Stimulated activated CD8-positive, alpha-beta memory T cell treated with anti-CD3 and anti-CD28 coated beads, Interleukin-2, amount 100 ng/mL, for 1 hour (primary cell): ENCODE measurements around the gene SNX20.

Experiments
- DNase-seq, 2 donors: peaks; one replicate each; pipeline ENCODE4 v3.0.0-alpha.2; 2020; ENCODE audit warnings: low read depth in 2 of 2

Gene SNX20

DNA sequence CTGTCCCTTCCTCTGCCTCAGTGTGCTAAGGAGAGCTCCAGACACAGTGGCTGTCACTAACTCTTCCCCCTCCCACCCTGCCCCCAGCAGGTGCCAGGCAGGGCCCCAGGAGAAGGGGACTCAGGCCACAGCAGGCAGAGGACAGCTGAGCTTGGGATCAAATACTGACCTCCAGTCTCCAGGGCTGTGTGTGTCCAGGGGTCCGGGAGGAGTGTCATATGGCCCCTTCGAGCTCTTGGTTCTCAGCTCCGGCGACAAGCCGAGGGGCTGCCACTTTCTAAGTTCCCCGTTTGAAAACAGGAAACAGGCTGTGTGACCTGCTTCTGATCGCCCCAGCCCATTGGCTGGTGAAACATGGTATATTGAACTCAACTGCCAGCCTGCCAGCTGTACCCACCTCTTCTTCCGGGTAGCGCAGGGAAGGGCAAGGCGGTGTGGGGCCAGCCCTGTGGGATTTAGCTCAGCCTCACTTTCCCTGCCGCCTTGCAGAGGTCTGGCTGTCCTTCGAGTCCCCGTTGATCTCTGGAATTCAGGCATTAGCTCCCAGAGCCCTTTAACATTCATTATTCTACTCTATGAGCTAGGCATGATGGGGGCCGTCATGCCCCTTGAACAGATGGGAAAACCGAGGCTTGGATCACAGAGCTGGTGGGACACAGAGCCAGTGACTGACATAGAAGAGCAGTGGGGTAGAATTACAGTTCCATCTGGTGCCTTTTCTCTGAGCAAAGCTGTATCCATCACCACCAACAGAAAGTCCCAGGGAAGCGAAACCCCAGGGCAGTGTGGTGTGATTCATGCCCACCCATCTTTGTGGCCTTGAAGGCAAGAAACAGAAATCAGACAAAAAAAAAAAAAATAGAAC, at the start of gene SNX20:
SNX20 (minus strand) TSS at position 292 of the 865 bp plus-strand sequence. CDS start 3,786 bp downstream, outside the sequence.
- DNase-seq: peak in 1 of 2 donors; percentile 35

DNA sequence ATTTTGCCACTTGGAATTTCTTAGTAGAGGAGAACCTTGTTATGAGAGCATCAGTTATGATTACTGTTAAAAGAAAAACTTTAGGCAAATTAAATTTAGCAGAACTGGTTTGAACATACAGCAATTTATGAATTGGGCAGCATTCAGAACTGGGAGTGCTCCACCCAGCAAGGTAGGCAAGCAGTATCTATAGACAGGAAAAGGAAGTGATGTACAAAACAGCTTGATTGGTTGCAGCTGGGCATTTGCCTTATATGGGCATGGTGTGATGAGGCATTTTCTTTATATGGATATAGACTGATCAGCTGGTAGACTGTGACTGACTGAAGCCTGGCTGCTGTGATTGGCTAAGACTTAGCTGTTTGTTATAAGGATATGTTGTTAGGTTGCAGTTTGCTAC, 43.2 kb upstream of the SNX20 start:
- no peak for DNase-seq

- DNase-seq: no peak
Observed at GRCh38 chr16:50722960-50723359, 41.8 kb upstream of the SNX20 start.

DNA sequence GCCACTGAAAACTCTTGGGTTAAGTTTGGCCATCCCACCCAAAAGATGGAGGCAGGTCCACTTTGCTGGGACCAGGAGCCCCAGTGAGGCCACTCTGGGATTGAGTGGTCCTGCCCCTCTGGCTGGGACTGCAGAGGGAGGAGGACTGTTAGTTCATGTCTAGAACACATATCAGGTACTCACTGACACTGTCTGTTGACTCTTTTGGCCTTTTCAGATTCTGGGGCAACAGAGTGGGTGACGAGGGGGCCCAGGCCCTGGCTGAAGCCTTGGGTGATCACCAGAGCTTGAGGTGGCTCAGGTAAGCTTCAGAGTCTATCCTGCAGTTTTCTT, 41.3 kb upstream of the SNX20 start:
- no peak for DNase-seq

DNA sequence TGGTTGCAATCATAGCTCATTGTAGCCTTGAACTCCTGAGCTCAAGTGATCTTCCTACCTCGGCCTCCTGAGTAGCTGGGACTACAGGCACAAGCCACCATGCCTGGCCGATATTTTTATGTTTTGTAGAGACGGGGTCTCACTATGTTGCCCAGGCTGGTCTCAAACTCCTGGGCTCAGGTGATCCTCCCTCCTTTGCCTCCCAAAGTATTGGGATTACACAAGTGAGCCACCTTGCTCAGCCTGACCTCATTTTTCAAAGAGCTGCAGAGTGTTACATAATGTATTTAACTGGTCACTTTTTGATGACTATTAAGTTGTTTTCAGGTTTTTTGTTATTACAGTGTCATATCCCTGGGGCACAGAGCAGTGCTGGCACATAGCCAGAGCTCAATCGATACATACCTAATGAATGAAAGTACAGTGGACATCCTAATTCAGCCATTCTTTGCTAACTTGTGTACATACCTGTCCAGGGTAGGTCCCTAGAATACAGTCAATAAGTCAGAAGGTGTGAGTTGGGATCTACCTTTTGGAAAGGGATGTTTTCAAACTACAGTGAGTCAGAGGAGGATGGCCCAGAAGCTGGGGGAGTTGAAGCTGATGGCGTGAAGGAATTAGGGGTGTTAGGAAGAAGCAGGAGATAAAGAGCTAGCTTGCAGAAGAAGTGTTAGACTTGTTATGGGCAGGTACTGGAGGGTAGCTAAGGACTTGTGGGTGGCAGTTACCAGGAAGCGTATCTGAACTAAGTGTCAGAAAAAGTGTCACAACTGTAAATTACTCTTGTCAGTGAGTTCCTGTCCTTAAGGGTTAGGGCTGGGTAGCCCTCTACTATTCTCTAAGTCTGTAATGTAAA, 40.7 kb upstream of the SNX20 start:
- DNase-seq: no peak

GRCh38 chr16:50719401-50720337, 38.6 kb upstream of the SNX20 start:
- DNase-seq: no peak

DNA sequence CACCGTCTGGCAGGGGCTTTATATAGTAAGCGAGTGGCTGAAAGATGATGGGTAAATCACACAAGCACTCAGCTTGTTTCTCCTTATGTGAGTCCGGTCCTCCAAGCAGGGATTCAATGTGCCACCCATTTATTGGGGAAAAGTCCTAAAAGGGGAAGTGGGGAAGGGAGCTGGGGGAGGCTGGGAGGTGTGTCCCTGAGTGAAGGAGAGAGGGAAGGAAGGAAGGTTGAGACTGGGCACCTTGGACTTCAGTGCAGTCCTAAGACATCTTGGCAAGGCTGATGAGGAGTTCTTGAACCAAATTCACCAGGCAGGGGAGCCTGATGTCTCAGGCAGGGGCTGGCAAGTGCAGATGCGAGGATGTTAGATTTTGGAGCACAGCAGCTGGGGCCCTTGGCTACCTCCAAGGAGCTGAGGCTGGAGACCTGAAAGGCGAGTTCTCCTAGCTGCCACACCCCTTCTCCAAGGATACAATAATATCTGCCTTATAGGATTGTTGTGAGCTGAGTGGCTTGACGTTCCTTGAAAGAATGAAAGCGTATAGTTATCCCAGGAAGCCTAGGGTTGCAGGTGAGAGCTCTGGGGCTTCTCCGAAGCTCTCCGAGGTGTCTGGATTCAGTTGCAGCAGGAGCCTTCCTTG, 37.8 kb upstream of the SNX20 start:
- no peak for DNase-seq

GRCh38 chr16:50718061-50718760, 37.1 kb upstream of the SNX20 start:
- DNase-seq: no peak

DNA sequence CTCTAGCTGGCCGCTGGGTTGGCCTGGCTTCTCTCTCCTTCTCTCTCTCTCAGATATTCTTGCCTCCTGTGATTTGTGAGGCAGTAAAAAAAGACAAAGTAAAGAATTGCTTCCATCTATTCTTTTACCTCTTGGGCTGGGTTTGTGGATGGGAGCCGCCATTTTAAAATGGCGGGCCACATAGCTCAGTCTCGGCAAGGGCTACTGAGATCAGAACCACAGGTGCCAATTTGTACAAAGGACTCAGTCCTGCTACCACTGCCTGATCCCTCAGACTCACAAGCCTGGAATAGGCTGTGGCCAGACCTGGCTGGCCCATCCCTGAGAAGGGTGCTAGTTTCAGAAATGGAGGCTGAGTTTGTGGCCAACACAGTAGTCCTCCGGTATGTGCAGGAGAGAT, 36.4 kb upstream of the SNX20 start:
- DNase-seq: no peak

- DNase-seq: no peak
Observed at GRCh38 chr16:50717091-50717490, 36.0 kb upstream of the SNX20 start.

DNA sequence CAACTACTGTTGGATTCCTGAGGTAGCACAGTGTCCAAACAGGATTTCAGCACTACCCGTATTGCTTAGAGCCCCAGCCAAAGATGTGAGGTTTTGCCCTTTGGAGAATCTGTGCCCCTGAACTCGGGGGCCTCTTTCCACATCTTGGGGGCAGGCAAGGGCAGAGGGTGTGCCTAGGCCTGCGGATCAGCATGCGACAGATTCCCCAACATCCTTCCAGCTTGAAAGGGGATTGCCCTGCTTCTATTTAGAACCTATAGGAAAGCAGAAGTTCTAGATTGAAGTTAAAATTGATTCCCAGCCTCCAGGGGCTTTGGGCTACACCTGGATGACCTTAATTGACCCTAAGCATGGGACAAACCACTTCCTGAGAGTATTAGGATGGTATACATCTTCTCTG, 31.8 kb upstream of the SNX20 start:
- DNase-seq: no peak

DNA sequence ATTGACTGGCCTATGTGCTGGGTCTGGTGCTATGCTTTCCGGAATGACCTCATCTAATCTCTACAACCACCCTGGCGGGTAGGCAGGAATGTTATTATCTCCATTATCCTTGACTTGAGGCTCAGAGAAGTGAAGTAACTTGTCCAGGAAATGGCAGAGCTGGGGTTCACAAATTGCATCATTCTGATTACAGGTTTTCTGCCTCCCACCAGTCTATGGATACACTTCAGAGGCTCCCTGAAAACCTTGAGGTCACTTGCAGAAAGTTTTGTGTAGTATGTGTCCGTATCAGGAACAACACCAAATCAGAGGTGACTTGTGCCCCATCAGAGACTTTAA, 31.4 kb upstream of the SNX20 start:
- DNase-seq: no peak

DNA sequence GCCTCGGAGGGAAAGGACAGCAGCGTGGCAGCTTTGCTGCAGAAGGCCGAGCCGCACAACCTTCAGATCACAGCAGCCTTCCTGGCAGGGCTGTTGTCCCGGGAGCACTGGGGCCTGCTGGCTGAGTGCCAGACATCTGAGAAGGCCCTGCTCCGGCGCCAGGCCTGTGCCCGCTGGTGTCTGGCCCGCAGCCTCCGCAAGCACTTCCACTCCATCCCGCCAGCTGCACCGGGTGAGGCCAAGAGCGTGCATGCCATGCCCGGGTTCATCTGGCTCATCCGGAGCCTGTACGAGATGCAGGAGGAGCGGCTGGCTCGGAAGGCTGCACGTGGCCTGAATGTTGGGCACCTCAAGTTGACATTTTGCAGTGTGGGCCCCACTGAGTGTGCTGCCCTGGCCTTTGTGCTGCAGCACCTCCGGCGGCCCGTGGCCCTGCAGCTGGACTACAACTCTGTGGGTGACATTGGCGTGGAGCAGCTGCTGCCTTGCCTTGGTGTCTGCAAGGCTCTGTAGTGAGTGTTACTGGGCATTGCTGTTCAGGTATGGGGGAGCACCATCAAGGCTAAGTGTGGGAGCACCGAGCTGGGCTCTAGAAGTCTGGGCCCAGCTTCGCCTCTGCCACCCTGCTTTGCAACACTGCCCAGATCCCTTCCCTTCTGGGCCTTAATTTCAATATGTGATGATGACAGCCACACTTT, 30.9 kb upstream of the SNX20 start:
- no peak for DNase-seq

DNA sequence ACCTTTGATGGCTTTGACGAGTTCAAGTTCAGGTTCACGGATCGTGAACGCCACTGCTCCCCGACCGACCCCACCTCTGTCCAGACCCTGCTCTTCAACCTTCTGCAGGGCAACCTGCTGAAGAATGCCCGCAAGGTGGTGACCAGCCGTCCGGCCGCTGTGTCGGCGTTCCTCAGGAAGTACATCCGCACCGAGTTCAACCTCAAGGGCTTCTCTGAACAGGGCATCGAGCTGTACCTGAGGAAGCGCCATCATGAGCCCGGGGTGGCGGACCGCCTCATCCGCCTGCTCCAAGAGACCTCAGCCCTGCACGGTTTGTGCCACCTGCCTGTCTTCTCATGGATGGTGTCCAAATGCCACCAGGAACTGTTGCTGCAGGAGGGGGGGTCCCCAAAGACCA, 29.9 kb upstream of the SNX20 start:
- DNase-seq: no peak

DNA sequence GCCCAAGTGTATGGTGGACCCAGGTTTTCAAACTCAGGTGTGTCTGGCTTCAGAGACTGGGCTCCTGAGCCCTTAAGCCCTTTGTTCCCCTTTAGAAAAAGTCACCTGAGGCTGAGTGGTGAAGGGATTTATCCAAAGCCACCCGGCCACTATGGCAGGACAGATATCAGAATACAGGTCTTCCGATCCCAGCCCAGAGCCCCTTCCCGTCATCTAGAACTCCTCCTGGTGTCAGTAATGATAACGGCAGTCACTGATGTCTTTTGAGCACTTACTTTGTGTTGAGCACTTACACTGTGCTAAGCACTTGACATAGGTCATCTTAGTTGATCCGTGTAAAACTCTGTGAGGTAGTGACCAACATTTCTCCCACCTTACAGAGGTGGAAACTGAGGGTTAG, 28.9 kb upstream of the SNX20 start:
- DNase-seq: no peak

DNA sequence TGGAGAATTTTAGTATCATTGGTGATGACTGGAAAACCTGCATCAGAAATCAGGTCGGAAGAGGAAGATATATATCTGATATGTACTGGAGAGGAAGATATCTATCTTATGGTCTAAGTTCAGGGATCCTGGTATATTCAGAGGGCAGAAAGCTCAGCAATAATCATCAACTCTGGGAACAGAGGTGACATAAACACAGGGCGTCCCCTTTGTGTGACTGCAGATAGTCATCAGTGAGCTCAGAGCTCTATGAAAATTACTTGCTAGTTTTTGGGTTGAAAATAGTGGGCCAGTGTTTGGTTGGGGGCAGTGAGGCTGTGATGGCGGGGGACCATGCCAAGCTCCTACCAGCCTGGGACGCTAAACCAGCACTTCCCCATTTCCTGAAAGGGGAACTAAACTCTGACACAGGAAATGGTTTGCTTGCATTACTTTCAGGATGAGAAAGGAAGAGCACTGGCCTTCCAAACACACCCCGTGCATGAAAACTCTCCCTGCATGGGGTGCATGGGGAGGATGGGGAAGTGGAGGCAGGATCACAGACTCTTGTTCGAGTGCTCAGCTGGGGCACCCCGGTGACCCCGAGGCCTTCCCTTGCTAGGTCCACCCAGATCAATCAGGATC, 28.1 kb upstream of the SNX20 start:
- no peak for DNase-seq

DNA sequence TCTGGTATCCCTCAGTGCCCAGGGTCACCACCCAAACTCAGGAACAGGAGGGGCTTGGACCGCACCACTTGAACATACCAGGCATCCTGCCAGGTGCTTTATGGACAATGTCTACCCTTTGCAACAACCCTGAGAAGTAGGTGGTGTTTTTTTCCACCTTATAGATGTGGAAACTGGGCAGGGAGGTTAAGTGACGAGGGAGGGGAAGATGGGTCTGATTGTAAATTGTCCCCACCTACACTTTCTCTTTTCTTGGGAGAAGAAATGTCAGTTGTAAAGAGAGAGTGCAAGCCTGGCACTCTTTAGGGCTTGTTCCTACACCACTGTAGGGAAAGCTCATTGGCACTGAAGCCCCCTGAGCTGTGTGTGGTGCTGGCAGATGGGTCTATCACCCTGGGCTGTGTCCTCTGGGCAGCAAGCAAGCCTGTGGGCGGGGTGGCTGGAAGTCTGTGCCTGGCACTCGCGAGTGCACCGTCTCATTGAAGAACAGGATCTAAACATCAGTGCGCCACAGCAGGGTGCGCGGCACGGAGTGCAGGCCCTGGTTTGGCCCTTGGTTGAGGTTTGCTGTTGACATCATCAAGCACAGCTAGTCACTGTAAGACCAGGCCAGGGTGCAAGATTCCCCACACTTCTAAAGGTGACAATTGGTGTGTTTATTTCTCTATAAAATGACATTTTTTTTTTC, 27.4 kb upstream of the SNX20 start:
- no peak for DNase-seq

DNA sequence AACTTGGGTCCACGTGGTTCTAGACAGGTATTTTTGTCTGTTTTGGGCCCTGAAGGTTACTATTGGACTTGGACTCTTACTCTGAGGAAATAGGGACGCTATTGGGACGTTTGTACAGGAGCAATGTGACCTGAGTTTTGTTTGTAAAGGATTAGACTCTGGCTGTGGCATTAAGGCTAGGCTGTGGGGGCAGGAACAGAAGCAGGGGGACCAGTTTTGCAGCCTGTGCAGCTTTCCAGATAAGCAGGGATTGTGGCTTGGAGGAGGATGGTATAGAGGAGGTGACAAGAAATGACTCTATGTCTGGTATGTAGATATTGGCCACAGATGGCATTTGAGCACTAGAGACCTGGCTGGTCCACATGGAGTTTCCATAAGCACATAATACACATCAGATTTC, 25.1 kb upstream of the SNX20 start:
- no peak for DNase-seq

- no peak for DNase-seq
Observed at GRCh38 chr16:50705436-50706110, 24.5 kb upstream of the SNX20 start.
